Caki2 (cell line): ENCODE data around the gene SMAD2. TPM values are rescaled to one million over a fixed set of nuclear protein-coding genes. Genes with fewer than 3 reads are reported as not detected.

Experiments
- DNase-seq: peaks from one replicate; pipeline ENCODE4 v3.0.0-alpha.2; 2015; ENCODE audit warnings: low read depth
- in situ Hi-C: cut with HindIII; loops from 2 replicates; pipeline ENCODE4 v1.10.0; 2016; ENCODE audit warnings: low sequenced_read_pairs, low pct_unique_long_range_greater_than_20kb, mixed read lengths
- total RNA-seq: library from RNA; depleted of rRNA; stranded (reverse); fragments of >200 nt; shearing (Covaris generic); gene quantifications from 2 replicates; pipeline ENCODE4 v1.2.3, GENCODE V29; 2014; ENCODE audit warnings: low replicate concordance

The SMAD2 gene
- total RNA-seq, 1 experiment from 2014 or later: 48.9 TPM

DNA sequence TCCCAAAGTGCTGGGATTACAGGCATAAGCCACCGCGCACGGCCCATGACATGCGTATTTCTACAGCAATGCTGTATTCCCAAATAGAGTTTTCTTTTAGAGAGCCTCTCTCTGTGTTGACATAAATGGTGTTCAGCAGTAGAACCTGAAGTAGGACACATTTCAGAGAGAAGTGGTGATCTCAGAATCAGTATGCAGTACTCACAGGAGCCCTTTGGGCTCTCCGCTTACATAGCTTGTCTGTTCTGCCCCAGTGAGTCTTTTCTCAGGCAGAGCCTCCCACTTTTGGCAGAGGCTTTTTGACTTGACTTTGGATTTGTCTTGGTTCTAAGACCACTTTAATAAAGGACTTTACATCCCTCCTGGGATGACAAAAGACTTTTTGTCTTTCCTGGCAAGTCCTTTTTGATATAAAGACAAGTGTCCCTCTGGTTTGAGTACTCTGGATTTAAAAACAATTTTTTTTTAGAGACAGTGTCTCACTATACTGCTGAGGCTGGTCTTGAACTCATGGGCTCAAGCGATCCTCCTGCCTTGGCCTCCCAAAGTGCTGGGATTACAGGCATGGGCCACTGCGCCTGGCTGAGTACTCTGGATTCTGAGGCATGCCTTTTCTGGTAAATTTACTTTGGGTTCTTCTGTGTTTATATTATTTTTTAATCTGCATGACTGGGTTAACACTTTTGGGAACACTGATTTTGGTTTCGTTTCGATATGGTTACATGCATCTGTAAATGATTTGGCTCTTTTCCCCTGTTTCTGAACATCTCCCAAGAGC is 113.3 kb downstream of the SMAD2 start:
- DNase-seq: no peak
- in situ Hi-C loops: no loop called here

- in situ Hi-C loops: no loop called here
- DNase-seq: no peak
Observed at GRCh38 chr18:47815486-47816270, 114.8 kb downstream of the SMAD2 start.

- no peak for DNase-seq
- in situ Hi-C loops: no loop called here
Observed at GRCh38 chr18:47809420-47809819, 121.0 kb downstream of the SMAD2 start.

GRCh38 chr18:47802802-47803201 is 127.7 kb downstream of the SMAD2 start:
- in situ Hi-C loops: no loop called here
- no peak for DNase-seq

GRCh38 chr18:47801817-47802216 is 128.6 kb downstream of the SMAD2 start:
- in situ Hi-C loops: no loop called here
- no peak for DNase-seq

DNA sequence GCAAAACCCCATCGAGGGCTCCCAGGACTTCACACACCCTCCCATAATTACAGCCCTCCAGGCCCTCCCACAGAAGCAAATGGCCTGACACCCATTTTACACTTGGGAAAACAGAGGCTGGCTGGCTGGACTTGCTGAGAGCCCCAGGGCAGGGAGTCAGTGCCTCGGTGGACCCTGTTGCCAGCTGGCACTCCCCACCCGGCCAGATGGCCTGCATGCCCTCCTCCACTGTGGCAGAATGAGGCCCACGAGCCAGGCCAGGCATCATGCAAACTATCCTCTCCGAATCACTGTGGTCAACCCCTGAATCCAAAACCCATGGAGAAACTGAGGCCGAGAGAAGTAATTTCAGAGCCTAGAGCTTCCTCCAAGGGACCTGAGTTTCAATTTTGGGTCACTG is 129.7 kb downstream of the SMAD2 start:
- in situ Hi-C loops: no loop called here
- DNase-seq: no peak

GRCh38 chr18:47800248-47800647 is 130.2 kb downstream of the SMAD2 start:
- in situ Hi-C loops: no loop called here
- DNase-seq: no peak

GRCh38 chr18:47799376-47799775 is 131.1 kb downstream of the SMAD2 start:
- in situ Hi-C loops: no loop called here
- DNase-seq: no peak

DNA sequence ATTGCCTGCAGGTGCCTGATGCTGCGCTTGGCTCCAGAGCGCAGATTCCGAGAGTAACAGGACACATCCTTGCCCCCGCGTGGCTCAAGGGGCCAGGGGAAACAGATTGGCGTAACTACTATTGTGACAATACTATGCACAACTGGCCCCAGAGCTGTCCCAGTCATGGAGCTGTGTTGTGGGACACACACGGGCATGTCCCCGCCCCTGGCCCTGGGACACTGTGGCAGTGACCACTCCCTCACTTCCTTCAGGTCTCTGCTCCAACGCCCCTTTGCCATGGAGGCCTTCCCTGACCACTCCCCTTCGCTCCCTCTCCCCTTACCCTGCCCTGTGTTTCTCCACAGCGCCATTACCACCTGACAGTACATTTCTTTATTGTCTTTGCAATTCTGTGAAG is 132.1 kb downstream of the SMAD2 start:
- no peak for DNase-seq
- in situ Hi-C loops: no loop called here

GRCh38 chr18:47797126-47797525 is 133.3 kb downstream of the SMAD2 start:
- no peak for DNase-seq
- in situ Hi-C loops: no loop called here

GRCh38 chr18:47795434-47795814 is 135.0 kb downstream of the SMAD2 start:
- in situ Hi-C loops: no loop called here
- no peak for DNase-seq

- in situ Hi-C loops: no loop called here
Observed at GRCh38 chr18:47794725-47795433, 135.6 kb downstream of the SMAD2 start.

GRCh38 chr18:47793609-47794008 is 136.8 kb downstream of the SMAD2 start:
- in situ Hi-C loops: no loop called here

More at GRCh38 chr18:47794725-47795433, 135.6 kb downstream of the SMAD2 start:
- no peak for DNase-seq

DNA sequence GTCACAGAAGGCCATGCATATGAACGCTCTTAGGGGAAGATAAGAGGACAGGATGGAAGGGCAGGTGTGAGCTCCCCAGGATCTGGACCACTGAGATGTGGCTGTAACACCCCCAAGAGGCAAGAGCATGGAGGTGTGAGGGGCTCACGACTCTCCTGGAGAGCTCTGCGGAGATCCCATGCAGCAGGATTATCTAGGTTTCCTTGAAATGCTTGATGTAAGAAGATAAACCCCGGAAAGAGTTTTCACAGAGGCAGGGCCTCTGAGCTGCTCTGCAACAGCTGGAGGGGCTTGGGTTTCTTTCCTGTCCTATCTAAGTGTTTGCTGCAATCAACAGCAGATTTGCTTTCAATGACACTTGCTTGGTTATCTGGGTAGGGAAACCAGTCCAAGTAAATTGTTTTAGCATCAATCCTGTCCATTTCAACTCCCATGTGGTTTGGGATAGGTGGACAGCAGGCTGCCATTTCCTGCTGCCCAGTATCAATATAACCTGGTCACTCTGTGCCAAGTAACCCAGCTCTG is 138.9 kb downstream of the SMAD2 start:
- in situ Hi-C loops: no loop called here
- no peak for DNase-seq

More at GRCh38 chr18:47793609-47794008, 136.8 kb downstream of the SMAD2 start:
- no peak for DNase-seq

- no peak for DNase-seq
- in situ Hi-C loops: no loop called here
Observed at GRCh38 chr18:47790036-47790435, 140.4 kb downstream of the SMAD2 start.

GRCh38 chr18:47788621-47789020 is 141.8 kb downstream of the SMAD2 start:
- no peak for DNase-seq
- in situ Hi-C loops: no loop called here

DNA sequence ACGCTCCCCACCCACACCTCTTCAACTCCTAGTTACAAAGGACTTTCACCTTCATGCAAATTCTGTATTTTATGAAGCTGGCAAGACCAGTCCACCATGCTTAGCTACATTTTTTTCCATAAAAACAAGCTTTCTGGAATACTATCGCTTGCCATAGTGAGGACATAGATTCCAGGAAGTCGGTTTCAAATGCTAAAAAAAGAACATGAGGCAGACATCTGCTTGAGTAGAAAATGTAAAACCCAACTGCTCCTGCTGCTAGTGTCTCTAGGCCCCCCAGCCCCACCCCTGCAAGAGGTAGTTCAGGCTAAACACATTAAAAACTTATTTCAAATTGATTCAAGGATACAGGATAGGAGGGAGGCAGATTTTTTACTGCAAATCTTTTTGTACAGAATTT is 148.9 kb downstream of the SMAD2 start:
- in situ Hi-C loops: no loop called here
- no peak for DNase-seq

GRCh38 chr18:47780011-47780725 is 150.3 kb downstream of the SMAD2 start:
- in situ Hi-C loops: no loop called here
- no peak for DNase-seq
